ENCODE measurements around the gene RAPGEF1. TPM values are rescaled to one million over a fixed set of nuclear protein-coding genes. Genes with fewer than 3 reads are reported as not detected.

The RAPGEF1 gene
- total RNA-seq, 1 experiment from 2014 or later, result 61.5 TPM

- Histone ChIP-seq H3K4me1 (ENCODE audit: insufficient read depth, low read length, poor library complexity, severe bottlenecking) (peaks cover 30% of the 10 kb centered on the region), H3K4me3 (ENCODE audit: low read depth, low read length, poor library complexity, severe bottlenecking) (no peak overlapping the region), H3K36me3 (ENCODE audit: insufficient read depth, low read length, poor library complexity, severe bottlenecking) (no peaks in the 10 kb centered on the region), H3K27me3 (replicated peaks; ENCODE audit: insufficient read depth, low read depth, low read length, poor library complexity) (peaks cover 10% of the 10 kb centered on the region), H3K27ac (ENCODE audit: low read depth, low read length, poor library complexity, severe bottlenecking) (no peak overlapping the region), H3K9me3 (ENCODE audit: low read depth, low read length, poor library complexity, severe bottlenecking) (no peaks in the 10 kb centered on the region)
- DNase-seq (ENCODE audit: low spot score), result no peak
- POLR2A ChIA-PET (ENCODE audit: low non-redundant PET), result no interaction called here
- intact Hi-C loops (cut with micrococcal nuclease; ENCODE audit: unreplicated experiment), result no loop called here
- CTCF ChIA-PET, result no interaction called here
- no TSS peak for BruUV-seq (replicated peaks)
- TF ChIP-seq EZH2 (IDR thresholded peaks at IDR 0.05; ENCODE audit: borderline replicate concordance, low read depth, low read length, poor library complexity, severe bottlenecking), result no peak
- TF ChIP-seq, protein P1, sequence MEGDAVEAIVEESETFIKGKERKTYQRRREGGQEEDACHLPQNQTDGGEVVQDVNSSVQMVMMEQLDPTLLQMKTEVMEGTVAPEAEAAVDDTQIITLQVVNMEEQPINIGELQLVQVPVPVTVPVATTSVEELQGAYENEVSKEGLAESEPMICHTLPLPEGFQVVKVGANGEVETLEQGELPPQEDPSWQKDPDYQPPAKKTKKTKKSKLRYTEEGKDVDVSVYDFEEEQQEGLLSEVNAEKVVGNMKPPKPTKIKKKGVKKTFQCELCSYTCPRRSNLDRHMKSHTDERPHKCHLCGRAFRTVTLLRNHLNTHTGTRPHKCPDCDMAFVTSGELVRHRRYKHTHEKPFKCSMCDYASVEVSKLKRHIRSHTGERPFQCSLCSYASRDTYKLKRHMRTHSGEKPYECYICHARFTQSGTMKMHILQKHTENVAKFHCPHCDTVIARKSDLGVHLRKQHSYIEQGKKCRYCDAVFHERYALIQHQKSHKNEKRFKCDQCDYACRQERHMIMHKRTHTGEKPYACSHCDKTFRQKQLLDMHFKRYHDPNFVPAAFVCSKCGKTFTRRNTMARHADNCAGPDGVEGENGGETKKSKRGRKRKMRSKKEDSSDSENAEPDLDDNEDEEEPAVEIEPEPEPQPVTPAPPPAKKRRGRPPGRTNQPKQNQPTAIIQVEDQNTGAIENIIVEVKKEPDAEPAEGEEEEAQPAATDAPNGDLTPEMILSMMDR (conservative IDR thresholded peaks at IDR 0.05; ENCODE audit: low read depth, low read length), result no peak
Measured at GRCh38 chr9:131691969-131692611, 47.8 kb downstream of the RAPGEF1 start.

GRCh38 chr9:131690941-131691573 lies 48.8 kb downstream of the RAPGEF1 start:
- no peak for DNase-seq (ENCODE audit: low spot score)
- TF ChIP-seq EZH2 (IDR thresholded peaks at IDR 0.05; ENCODE audit: borderline replicate concordance, low read depth, low read length, poor library complexity, severe bottlenecking), result no peak
- TF ChIP-seq, protein P1 (conservative IDR thresholded peaks at IDR 0.05; ENCODE audit: low read depth, low read length), result no peak
- Histone ChIP-seq H3K27me3 (replicated peaks; ENCODE audit: insufficient read depth, low read depth, low read length, poor library complexity) (peaks cover 10% of the 10 kb centered on the region), H3K27ac (ENCODE audit: low read depth, low read length, poor library complexity, severe bottlenecking) (no peak overlapping the region), H3K4me3 (ENCODE audit: low read depth, low read length, poor library complexity, severe bottlenecking) (no peak overlapping the region), H3K36me3 (ENCODE audit: insufficient read depth, low read length, poor library complexity, severe bottlenecking) (no peaks in the 10 kb centered on the region), H3K4me1 (ENCODE audit: insufficient read depth, low read length, poor library complexity, severe bottlenecking) (peaks cover 29% of the 10 kb centered on the region), H3K9me3 (ENCODE audit: low read depth, low read length, poor library complexity, severe bottlenecking) (no peaks in the 10 kb centered on the region)
- intact Hi-C loops (cut with micrococcal nuclease; ENCODE audit: unreplicated experiment), result loop anchor here (1.0 kb wide), 1 partner anchor 34 kb away; no protein-coding TSS in a partner anchor
- POLR2A ChIA-PET (ENCODE audit: low non-redundant PET), result no interaction called here
- CTCF ChIA-PET, result no interaction called here
- no TSS peak for BruUV-seq (replicated peaks)

- intact Hi-C loops (cut with micrococcal nuclease; ENCODE audit: unreplicated experiment), result loop anchor here (1.0 kb wide), 1 partner anchor 35 kb away; no protein-coding TSS in a partner anchor
- no TSS peak for BruUV-seq (replicated peaks)
- Histone ChIP-seq H3K9me3 (ENCODE audit: low read depth, low read length, poor library complexity, severe bottlenecking) (no peaks in the 10 kb centered on the region), H3K4me3 (ENCODE audit: low read depth, low read length, poor library complexity, severe bottlenecking) (no peak overlapping the region), H3K4me1 (ENCODE audit: insufficient read depth, low read length, poor library complexity, severe bottlenecking) (peaks cover 29% of the 10 kb centered on the region), H3K36me3 (ENCODE audit: insufficient read depth, low read length, poor library complexity, severe bottlenecking) (no peaks in the 10 kb centered on the region), H3K27ac (ENCODE audit: low read depth, low read length, poor library complexity, severe bottlenecking) (no peak overlapping the region), H3K27me3 (replicated peaks; ENCODE audit: insufficient read depth, low read depth, low read length, poor library complexity) (peaks cover 10% of the 10 kb centered on the region)
- ChIA-PET POLR2A (ENCODE audit: low non-redundant PET) (no interaction called here), CTCF (no interaction called here)
- no peak for DNase-seq (ENCODE audit: low spot score)
- TF ChIP-seq, protein P1 (conservative IDR thresholded peaks at IDR 0.05; ENCODE audit: low read depth, low read length), result no peak
- TF ChIP-seq EZH2 (IDR thresholded peaks at IDR 0.05; ENCODE audit: borderline replicate concordance, low read depth, low read length, poor library complexity, severe bottlenecking), result no peak
Measured at GRCh38 chr9:131690462-131690861, 49.4 kb downstream of the RAPGEF1 start.

All from A673 (cell line).